WTC11 (cell line): ENCODE data around the gene EIF1B.

Source experiments
- ATF2 ChIP-seq: sonication (generic); formaldehyde crosslinking; IDR thresholded peaks from 2 replicates; pipeline ENCODE4 v1.8.1; 2022; ENCODE audit warnings: low read depth, missing genetic modification reagents, borderline replicate concordance
- ATF3 ChIP-seq: sonication (generic); formaldehyde crosslinking; conservative IDR thresholded peaks from 2 replicates; pipeline ENCODE4 v1.8.1; 2022; ENCODE audit warnings: mild to moderate bottlenecking, missing genetic modification reagents
- JAZF1 ChIP-seq: fragments of 250-450 bp; sonication (Bioruptor Pico); IDR thresholded peaks from 2 replicates; pipeline ENCODE4 v1.9.0; 2021; ENCODE audit warnings: moderate library complexity, mild to moderate bottlenecking, inconsistent platforms
- MAX ChIP-seq: sonication (generic); formaldehyde crosslinking; IDR thresholded peaks from 2 replicates; pipeline ENCODE4 v1.8.0; 2022; ENCODE audit warnings: mild to moderate bottlenecking, missing genetic modification reagents
- PRRX2 ChIP-seq: fragments of 250-450 bp; sonication (Bioruptor Pico); IDR thresholded peaks from 2 replicates; pipeline ENCODE4 v1.8.0; 2021; ENCODE audit warnings: mild to moderate bottlenecking
- SMAD3 ChIP-seq: sonication (generic); formaldehyde crosslinking; IDR thresholded peaks from 2 replicates; pipeline ENCODE4 v1.8.0; 2022; ENCODE audit warnings: missing genetic modification reagents, mild to moderate bottlenecking, borderline replicate concordance
- SP1 ChIP-seq: sonication (generic); formaldehyde crosslinking; conservative IDR thresholded peaks from 2 replicates; pipeline ENCODE4 v1.8.1; 2022; ENCODE audit warnings: missing genetic modification reagents
- TEAD1 ChIP-seq: sonication (generic); formaldehyde crosslinking; IDR thresholded peaks from 2 replicates; pipeline ENCODE4 v1.8.0; 2022; ENCODE audit warnings: mild to moderate bottlenecking, missing genetic modification reagents
- ZNF121 ChIP-seq: sonication (generic); formaldehyde crosslinking; IDR thresholded peaks from 2 replicates; pipeline ENCODE4 v1.8.0; 2023; ENCODE audit warnings: missing genetic modification reagents
- ZNF138 ChIP-seq: sonication (generic); formaldehyde crosslinking; conservative IDR thresholded peaks from 2 replicates; pipeline ENCODE4 v1.8.1; 2022; ENCODE audit warnings: mild to moderate bottlenecking, moderate library complexity, missing genetic modification reagents
- ZNF416 ChIP-seq: fragments of 250-450 bp; sonication (Bioruptor Pico); IDR thresholded peaks from 2 replicates; pipeline ENCODE4 v1.9.0; 2021; ENCODE audit warnings: mild to moderate bottlenecking, inconsistent platforms
- TF ChIP-seq, protein P1 (sequence below): fragments of 200-600 bp; IDR thresholded peaks from 2 replicates; pipeline ENCODE4 v1.8.0; 2022; ENCODE audit warnings: antibody characterized with exemption
- TF ChIP-seq, protein P2 (sequence below): sonication (generic); formaldehyde crosslinking; IDR thresholded peaks from 2 replicates; pipeline ENCODE4 v1.8.0; 2023; ENCODE audit warnings: missing genetic modification reagents, mild to moderate bottlenecking, borderline replicate concordance

DNA sequence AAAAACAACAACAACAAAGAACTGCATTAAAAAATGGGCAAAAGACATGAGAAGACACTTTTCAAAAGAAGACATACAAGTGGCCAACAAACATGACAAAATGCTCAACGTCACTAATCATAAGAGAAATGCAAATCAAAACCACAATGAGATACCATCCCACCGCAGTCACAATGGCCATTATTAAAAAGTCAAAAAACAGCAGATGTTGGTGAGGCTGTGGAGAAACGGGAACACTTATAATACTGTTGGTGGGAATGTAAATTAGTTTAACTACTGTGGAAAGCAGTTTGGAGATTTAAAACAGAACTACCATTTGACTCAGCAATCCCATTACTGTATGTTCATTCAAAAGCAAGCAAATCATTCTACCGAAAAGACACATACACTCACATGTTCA, 15.1 kb downstream of the EIF1B start:
- TF ChIP-seq ATF2 (CRISPR knock-in tag) (no peak), SMAD3 (CRISPR knock-in tag) (no peak), SP1 (no peak), ATF3 (CRISPR knock-in tag) (no peak), ZNF416 (CRISPR knock-in tag) (no peak), TEAD1 (CRISPR knock-in tag) (no peak), MAX (CRISPR knock-in tag) (no peak), ZNF121 (no peak), JAZF1 (no peak), ZNF138 (no peak), PRRX2 (CRISPR knock-in tag) (no peak)
- TF ChIP-seq, protein P1, sequence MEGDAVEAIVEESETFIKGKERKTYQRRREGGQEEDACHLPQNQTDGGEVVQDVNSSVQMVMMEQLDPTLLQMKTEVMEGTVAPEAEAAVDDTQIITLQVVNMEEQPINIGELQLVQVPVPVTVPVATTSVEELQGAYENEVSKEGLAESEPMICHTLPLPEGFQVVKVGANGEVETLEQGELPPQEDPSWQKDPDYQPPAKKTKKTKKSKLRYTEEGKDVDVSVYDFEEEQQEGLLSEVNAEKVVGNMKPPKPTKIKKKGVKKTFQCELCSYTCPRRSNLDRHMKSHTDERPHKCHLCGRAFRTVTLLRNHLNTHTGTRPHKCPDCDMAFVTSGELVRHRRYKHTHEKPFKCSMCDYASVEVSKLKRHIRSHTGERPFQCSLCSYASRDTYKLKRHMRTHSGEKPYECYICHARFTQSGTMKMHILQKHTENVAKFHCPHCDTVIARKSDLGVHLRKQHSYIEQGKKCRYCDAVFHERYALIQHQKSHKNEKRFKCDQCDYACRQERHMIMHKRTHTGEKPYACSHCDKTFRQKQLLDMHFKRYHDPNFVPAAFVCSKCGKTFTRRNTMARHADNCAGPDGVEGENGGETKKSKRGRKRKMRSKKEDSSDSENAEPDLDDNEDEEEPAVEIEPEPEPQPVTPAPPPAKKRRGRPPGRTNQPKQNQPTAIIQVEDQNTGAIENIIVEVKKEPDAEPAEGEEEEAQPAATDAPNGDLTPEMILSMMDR = no peak
- TF ChIP-seq, protein P2, sequence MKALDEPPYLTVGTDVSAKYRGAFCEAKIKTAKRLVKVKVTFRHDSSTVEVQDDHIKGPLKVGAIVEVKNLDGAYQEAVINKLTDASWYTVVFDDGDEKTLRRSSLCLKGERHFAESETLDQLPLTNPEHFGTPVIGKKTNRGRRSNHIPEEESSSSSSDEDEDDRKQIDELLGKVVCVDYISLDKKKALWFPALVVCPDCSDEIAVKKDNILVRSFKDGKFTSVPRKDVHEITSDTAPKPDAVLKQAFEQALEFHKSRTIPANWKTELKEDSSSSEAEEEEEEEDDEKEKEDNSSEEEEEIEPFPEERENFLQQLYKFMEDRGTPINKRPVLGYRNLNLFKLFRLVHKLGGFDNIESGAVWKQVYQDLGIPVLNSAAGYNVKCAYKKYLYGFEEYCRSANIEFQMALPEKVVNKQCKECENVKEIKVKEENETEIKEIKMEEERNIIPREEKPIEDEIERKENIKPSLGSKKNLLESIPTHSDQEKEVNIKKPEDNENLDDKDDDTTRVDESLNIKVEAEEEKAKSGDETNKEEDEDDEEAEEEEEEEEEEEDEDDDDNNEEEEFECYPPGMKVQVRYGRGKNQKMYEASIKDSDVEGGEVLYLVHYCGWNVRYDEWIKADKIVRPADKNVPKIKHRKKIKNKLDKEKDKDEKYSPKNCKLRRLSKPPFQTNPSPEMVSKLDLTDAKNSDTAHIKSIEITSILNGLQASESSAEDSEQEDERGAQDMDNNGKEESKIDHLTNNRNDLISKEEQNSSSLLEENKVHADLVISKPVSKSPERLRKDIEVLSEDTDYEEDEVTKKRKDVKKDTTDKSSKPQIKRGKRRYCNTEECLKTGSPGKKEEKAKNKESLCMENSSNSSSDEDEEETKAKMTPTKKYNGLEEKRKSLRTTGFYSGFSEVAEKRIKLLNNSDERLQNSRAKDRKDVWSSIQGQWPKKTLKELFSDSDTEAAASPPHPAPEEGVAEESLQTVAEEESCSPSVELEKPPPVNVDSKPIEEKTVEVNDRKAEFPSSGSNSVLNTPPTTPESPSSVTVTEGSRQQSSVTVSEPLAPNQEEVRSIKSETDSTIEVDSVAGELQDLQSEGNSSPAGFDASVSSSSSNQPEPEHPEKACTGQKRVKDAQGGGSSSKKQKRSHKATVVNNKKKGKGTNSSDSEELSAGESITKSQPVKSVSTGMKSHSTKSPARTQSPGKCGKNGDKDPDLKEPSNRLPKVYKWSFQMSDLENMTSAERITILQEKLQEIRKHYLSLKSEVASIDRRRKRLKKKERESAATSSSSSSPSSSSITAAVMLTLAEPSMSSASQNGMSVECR = no peak
